HEK293 (cell line): ENCODE measurements around the gene ISG20L2.
A peak's percentile ranks its signal among the peaks of the same experiment; 100 is the strongest.

Experiments used
- CTCF ChIA-PET: fragments of 350-600 bp; formaldehyde crosslinking; extraction: SDS; loops from one replicate; lab custom pipeline; 2021; ENCODE audit warnings: antibody characterized with exemption; lab: Yijun Ruan, JAX
- POLR2A ChIA-PET: fragments of 300-600 bp; formaldehyde crosslinking; extraction: SDS; loops from one replicate; lab custom pipeline; 2020; ENCODE audit warnings: antibody characterized with exemption, inconsistent platforms; lab: Yijun Ruan, JAX
- H3K27ac ChIP-seq: fragments of 200-500 bp; sonication (Bioruptor generic); 2 replicates; pipeline ENCODE4 v1.5.1; 2014; ENCODE audit warnings: low read depth, low read length, control low read depth, inconsistent platforms; ENCODE audit errors: extremely low read depth
- H3K36me3 ChIP-seq, 2 experiments: fragments of 200-500 bp in 1 of 2; sonication (Bioruptor generic) in 1 of 2; 1 replicate in 1 of 2; 2 replicates in 1 of 2; pipeline ENCODE4 v1.5.1; 2014 to 2017; ENCODE audit warnings: inconsistent platforms in 2 of 2, low read length in 2 of 2; ENCODE audit not compliant: control insufficient read depth in 2 of 2, insufficient read depth in 1 of 2
- H3K4me1 ChIP-seq: fragments of 200-500 bp; sonication (Bioruptor generic); 2 replicates; pipeline ENCODE4 v1.5.1; 2014; ENCODE audit warnings: mild to moderate bottlenecking, low read length, inconsistent platforms; ENCODE audit not compliant: control insufficient read depth, insufficient read depth
- H3K4me3 ChIP-seq: 2 replicates; pipeline ENCODE4 v1.5.1; 2011; ENCODE audit warnings: low read depth, mild to moderate bottlenecking, control low read depth, low read length, moderate library complexity
- H3K9me3 ChIP-seq: fragments of 200-500 bp; sonication (Bioruptor generic); 2 replicates; pipeline ENCODE4 v1.5.1; 2014; ENCODE audit warnings: low read depth, low read length, inconsistent platforms; ENCODE audit not compliant: control insufficient read depth, insufficient read depth
- GLIS1 ChIP-seq: fragments of 450-650 bp; formaldehyde crosslinking; IDR thresholded peaks from 2 replicates; pipeline ENCODE4 v1.5.1; 2016; ENCODE audit warnings: missing biosample characterization, missing genetic modification characterization
- IKZF3 ChIP-seq: fragments of 450-650 bp; IDR thresholded peaks from 2 replicates; pipeline ENCODE4 v1.5.0; 2018; ENCODE audit warnings: missing biosample characterization, mild to moderate bottlenecking, missing genetic modification characterization, moderate library complexity
- KLF1 ChIP-seq: fragments of 450-650 bp; formaldehyde crosslinking; IDR thresholded peaks from 2 replicates; pipeline ENCODE4 v1.5.1; 2016; ENCODE audit warnings: missing biosample characterization, missing genetic modification characterization
- KLF9 ChIP-seq: fragments of 450-650 bp; formaldehyde crosslinking; IDR thresholded peaks from 2 replicates; pipeline ENCODE4 v1.5.1; 2016; ENCODE audit warnings: missing biosample characterization, missing genetic modification characterization, low read depth
- MZF1 ChIP-seq: fragments of 450-650 bp; formaldehyde crosslinking; IDR thresholded peaks from 2 replicates; pipeline ENCODE4 v1.5.1; 2017; ENCODE audit warnings: missing biosample characterization, missing genetic modification characterization, borderline replicate concordance
- PRDM1 ChIP-seq: fragments of 450-650 bp; formaldehyde crosslinking; IDR thresholded peaks from 2 replicates; pipeline ENCODE4; 2016; ENCODE audit warnings: missing biosample characterization, missing genetic modification characterization
- SCRT2 ChIP-seq: fragments of 450-650 bp; formaldehyde crosslinking; IDR thresholded peaks from 2 replicates; pipeline ENCODE4 v1.5.1; 2016; ENCODE audit warnings: missing biosample characterization, missing genetic modification characterization
- SP2 ChIP-seq: fragments of 450-650 bp; formaldehyde crosslinking; IDR thresholded peaks from 2 replicates; pipeline ENCODE4 v1.5.1; 2016; ENCODE audit warnings: missing biosample characterization, missing genetic modification characterization
- SP7 ChIP-seq: fragments of 450-650 bp; formaldehyde crosslinking; IDR thresholded peaks from 2 replicates; pipeline ENCODE4 v1.5.1; 2016; ENCODE audit warnings: missing biosample characterization, missing genetic modification characterization
- ZBTB17 ChIP-seq: fragments of 450-650 bp; formaldehyde crosslinking; IDR thresholded peaks from 2 replicates; pipeline ENCODE4 v1.5.1; 2016; ENCODE audit warnings: missing biosample characterization, missing genetic modification characterization
- ZBTB48 ChIP-seq: fragments of 450-650 bp; formaldehyde crosslinking; IDR thresholded peaks from 2 replicates; pipeline ENCODE4 v1.5.1; 2016; ENCODE audit warnings: missing biosample characterization, missing genetic modification characterization
- ZEB2 ChIP-seq: fragments of 450-650 bp; formaldehyde crosslinking; IDR thresholded peaks from 2 replicates; pipeline ENCODE4 v1.5.1; 2016; ENCODE audit warnings: missing biosample characterization, missing genetic modification characterization
- ZNF155 ChIP-seq: fragments of 450-650 bp; formaldehyde crosslinking; IDR thresholded peaks from 2 replicates; pipeline ENCODE4 v1.5.1; 2016; ENCODE audit warnings: missing biosample characterization, missing genetic modification characterization
- ZNF174 ChIP-seq: fragments of 450-650 bp; formaldehyde crosslinking; IDR thresholded peaks from 2 replicates; pipeline ENCODE4 v1.5.0; 2017; ENCODE audit warnings: missing biosample characterization, mild to moderate bottlenecking, missing genetic modification characterization
- ZNF2 ChIP-seq: fragments of 450-650 bp; formaldehyde crosslinking; IDR thresholded peaks from 2 replicates; pipeline ENCODE4 v1.5.1; 2016; ENCODE audit warnings: missing biosample characterization, missing genetic modification characterization
- ZNF221 ChIP-seq: fragments of 450-650 bp; formaldehyde crosslinking; IDR thresholded peaks from 2 replicates; pipeline ENCODE4 v1.5.1; 2017; ENCODE audit warnings: missing biosample characterization, missing genetic modification characterization, borderline replicate concordance
- ZNF366 ChIP-seq: fragments of 450-650 bp; formaldehyde crosslinking; conservative IDR thresholded peaks from 2 replicates; pipeline ENCODE4 v1.5.1; 2016; ENCODE audit warnings: missing biosample characterization, missing genetic modification characterization
- ZNF37A ChIP-seq: fragments of 450-650 bp; IDR thresholded peaks from 2 replicates; pipeline ENCODE4 v1.5.1; 2018; ENCODE audit warnings: missing biosample characterization, missing genetic modification characterization
- ZNF394 ChIP-seq: fragments of 450-650 bp; formaldehyde crosslinking; IDR thresholded peaks from 2 replicates; pipeline ENCODE4 v1.5.1; 2016; ENCODE audit warnings: missing biosample characterization, missing genetic modification characterization, mild to moderate bottlenecking, moderate library complexity, borderline replicate concordance
- ZNF433 ChIP-seq: fragments of 450-650 bp; formaldehyde crosslinking; IDR thresholded peaks from 2 replicates; pipeline ENCODE4 v1.5.1; 2016; ENCODE audit warnings: missing biosample characterization, missing genetic modification characterization, low read depth
- ZNF473 ChIP-seq: fragments of 450-650 bp; formaldehyde crosslinking; IDR thresholded peaks from 2 replicates; pipeline ENCODE4 v1.5.1; 2017; ENCODE audit warnings: missing biosample characterization, missing genetic modification characterization
- ZNF501 ChIP-seq: fragments of 450-650 bp; formaldehyde crosslinking; IDR thresholded peaks from 2 replicates; pipeline ENCODE4 v1.5.1; 2016; ENCODE audit warnings: missing biosample characterization, missing genetic modification characterization
- ZNF514 ChIP-seq: fragments of 450-650 bp; formaldehyde crosslinking; IDR thresholded peaks from 2 replicates; pipeline ENCODE4 v1.5.1; 2016; ENCODE audit warnings: missing biosample characterization, missing genetic modification characterization
- ZNF571 ChIP-seq: fragments of 450-650 bp; formaldehyde crosslinking; IDR thresholded peaks from 2 replicates; pipeline ENCODE4 v1.5.0; 2017; ENCODE audit warnings: missing biosample characterization, missing genetic modification characterization
- ZNF660 ChIP-seq: fragments of 450-650 bp; IDR thresholded peaks from 2 replicates; pipeline ENCODE4 v1.5.1; 2018; ENCODE audit warnings: missing biosample characterization, mild to moderate bottlenecking, missing genetic modification characterization
- ZNF76 ChIP-seq: fragments of 450-650 bp; formaldehyde crosslinking; IDR thresholded peaks from 2 replicates; pipeline ENCODE4; 2016; ENCODE audit warnings: low read depth, missing biosample characterization, missing genetic modification characterization, borderline replicate concordance
- ZNF777 ChIP-seq: fragments of 450-650 bp; formaldehyde crosslinking; IDR thresholded peaks from 2 replicates; pipeline ENCODE4 v1.5.1; 2017; ENCODE audit warnings: missing biosample characterization, missing genetic modification characterization, borderline replicate concordance
- TF ChIP-seq, protein P1 (sequence below): fragments of 450-650 bp; formaldehyde crosslinking; IDR thresholded peaks from 2 replicates; pipeline ENCODE4 v1.5.1; 2016; ENCODE audit warnings: missing biosample characterization, missing genetic modification characterization
- TF ChIP-seq, protein P2 (sequence below): fragments of 450-650 bp; formaldehyde crosslinking; conservative IDR thresholded peaks from 2 replicates; pipeline ENCODE4 v1.5.1; 2016; ENCODE audit warnings: low read depth, missing biosample characterization, missing genetic modification characterization
- TF ChIP-seq, protein P3 (sequence below): fragments of 450-650 bp; formaldehyde crosslinking; IDR thresholded peaks from 2 replicates; pipeline ENCODE4 v1.5.1; 2016; ENCODE audit warnings: missing biosample characterization, missing genetic modification characterization

Gene ISG20L2

DNA sequence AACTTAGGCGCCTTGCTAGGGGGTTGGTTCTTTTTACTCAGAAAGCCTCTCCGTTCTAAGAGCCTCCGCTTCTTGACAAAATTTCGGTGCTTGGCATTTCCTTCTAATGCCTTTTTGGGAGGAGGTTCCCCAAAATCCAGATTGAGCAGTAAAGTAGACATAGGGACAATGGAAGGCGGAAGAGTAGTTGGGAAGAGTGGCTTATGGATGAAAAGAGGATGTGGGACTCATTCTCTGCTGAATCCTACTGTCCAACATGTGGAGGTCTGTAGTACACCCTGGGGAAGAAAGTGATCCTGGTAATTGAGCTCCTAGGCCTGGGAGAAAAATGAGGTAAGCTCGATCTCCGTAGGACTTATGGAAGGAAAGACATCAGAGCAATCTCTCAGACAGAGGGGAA lies 1.1 kb downstream of the ISG20L2 start:
- CTCF ChIA-PET: interaction anchor here (0.6 to 10.1 kb wide), 25 partner anchors 12 to 346 kb away, joined by 3 to 526 read pairs (median 22); partner anchors contain the start of genes CRABP2, INSRR, MRPL24 and NES
- H3K4me3 ChIP-seq: peak overlapping the region; percentile 85
- POLR2A ChIA-PET: interaction anchor here (1.3 to 4.8 kb wide), 11 partner anchors 14 to 133 kb away, joined by 5 to 84 read pairs (median 14); partner anchors contain the start of genes HAPLN2, HDGF, MRPL24 and NTRK1
- H3K36me3 ChIP-seq: peaks cover 4 to 57% of the 10 kb centered on the region in 2 experiments; a peak in 2 of 3 replicates
- H3K4me1 ChIP-seq: peaks cover 7% of the 10 kb centered on the region
- TF ChIP-seq ZNF571 (no peak), ZNF366 (tag by site-specific recombination) (peak; percentile 52; the same call in 1 of the 2 replicates)
- no peaks in the 10 kb centered on the region for H3K9me3 ChIP-seq
- H3K27ac ChIP-seq: peak overlapping the region; percentile 67; the same call in 1 of the 2 replicates

DNA sequence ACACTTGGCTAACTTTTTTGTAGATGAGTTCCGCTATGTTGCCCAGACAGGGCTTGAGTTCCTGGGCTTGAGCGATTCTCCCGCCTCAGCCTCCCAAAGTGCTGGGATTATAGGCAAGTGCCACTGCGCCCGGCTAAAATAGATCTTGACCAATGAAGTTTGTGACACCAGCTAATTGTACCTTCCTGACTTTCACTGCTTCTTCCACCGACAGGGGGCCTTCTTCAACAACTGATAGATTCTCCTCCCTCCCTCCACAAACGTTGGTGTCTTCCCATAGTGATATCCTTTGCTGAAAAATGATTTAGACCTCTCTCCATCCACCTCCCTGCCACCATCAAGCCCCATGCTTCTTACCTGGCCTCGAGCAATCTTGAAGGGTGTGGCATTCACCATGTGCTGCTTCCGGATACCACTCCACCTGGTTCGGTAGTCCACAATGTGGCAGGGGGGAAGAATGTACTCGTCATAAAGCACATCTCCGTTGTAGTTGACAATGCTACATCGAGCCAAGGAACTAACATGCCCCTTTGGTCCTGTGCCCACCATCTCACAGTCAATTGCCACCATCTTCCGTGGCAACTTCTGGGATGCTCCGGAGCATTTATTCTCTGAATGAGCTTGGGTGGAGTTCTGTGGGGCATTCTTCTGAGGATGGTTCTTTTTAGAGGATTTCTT lies 1.9 kb downstream of the ISG20L2 start:
- Histone ChIP-seq H3K9me3 (no peaks in the 10 kb centered on the region), H3K4me1 (peaks cover 7% of the 10 kb centered on the region), H3K36me3 (peaks cover 4 to 55% of the 10 kb centered on the region in 2 experiments; a peak in 2 of 3 replicates), H3K4me3 (peak overlapping the region; percentile 10), H3K27ac (no peak overlapping the region)
- CTCF ChIA-PET: interaction anchor here (0.6 to 10.1 kb wide), 63 partner anchors 9 to 429 kb away, joined by 3 to 526 read pairs (median 6); partner anchors contain the start of genes CRABP2, HAPLN2, HDGF and INSRR
- POLR2A ChIA-PET: interaction anchor here (1.1 to 4.8 kb wide), 10 partner anchors 15 to 168 kb away, joined by 3 to 84 read pairs (median 11); partner anchors contain the start of genes HDGF, MRPL24, NTRK1 and PRCC
- TF ChIP-seq SP2: peak; percentile 48
- TF ChIP-seq ZEB2 (tag by site-specific recombination): peak; percentile 62; the same call in 1 of the 2 replicates
- peak; percentile 94 for TF ChIP-seq ZBTB17 (tag by site-specific recombination)
- TF ChIP-seq GLIS1: peak; percentile 17; the same call in 1 of the 2 replicates
- TF ChIP-seq ZNF2 (tag by site-specific recombination): peak; percentile 89
- TF ChIP-seq KLF1 (tag by site-specific recombination): peak; percentile 22; the same call in 1 of the 2 replicates
- TF ChIP-seq ZNF501 (tag by site-specific recombination): 0 out of 2 replicates have a peak, but pooled peaks have one; percentile 36
- no peak for TF ChIP-seq ZBTB48 (tag by site-specific recombination)
- no peak for TF ChIP-seq ZNF37A (tag by site-specific recombination)
- TF ChIP-seq ZNF514 (tag by site-specific recombination): no peak
- TF ChIP-seq IKZF3: no peak
- TF ChIP-seq ZNF76 (tag by site-specific recombination): 0 out of 2 replicates have a peak, but pooled peaks have one; percentile 18
- no peak for TF ChIP-seq ZNF221
- TF ChIP-seq ZNF366 (tag by site-specific recombination): peak; percentile 98
- TF ChIP-seq PRDM1: peak; percentile 62
- no peak for TF ChIP-seq ZNF394
- TF ChIP-seq SCRT2 (tag by site-specific recombination): no peak
- peak; percentile 34; the same call in 1 of the 2 replicates for TF ChIP-seq ZNF660 (tag by site-specific recombination)
- TF ChIP-seq, protein P1, sequence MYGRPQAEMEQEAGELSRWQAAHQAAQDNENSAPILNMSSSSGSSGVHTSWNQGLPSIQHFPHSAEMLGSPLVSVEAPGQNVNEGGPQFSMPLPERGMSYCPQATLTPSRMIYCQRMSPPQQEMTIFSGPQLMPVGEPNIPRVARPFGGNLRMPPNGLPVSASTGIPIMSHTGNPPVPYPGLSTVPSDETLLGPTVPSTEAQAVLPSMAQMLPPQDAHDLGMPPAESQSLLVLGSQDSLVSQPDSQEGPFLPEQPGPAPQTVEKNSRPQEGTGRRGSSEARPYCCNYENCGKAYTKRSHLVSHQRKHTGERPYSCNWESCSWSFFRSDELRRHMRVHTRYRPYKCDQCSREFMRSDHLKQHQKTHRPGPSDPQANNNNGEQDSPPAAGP (tag by site-specific recombination): peak; percentile 19; the same call in 1 of the 2 replicates
- no peak for TF ChIP-seq ZNF473 (tag by site-specific recombination)
- TF ChIP-seq ZNF174 (tag by site-specific recombination): no peak
- no peak for TF ChIP-seq MZF1 (tag by site-specific recombination)
- TF ChIP-seq SP7 (tag by site-specific recombination): peak; percentile 64
- TF ChIP-seq ZNF155 (tag by site-specific recombination): no peak
- peak; percentile 53; the same call in 1 of the 2 replicates for TF ChIP-seq KLF9 (tag by site-specific recombination)
- TF ChIP-seq, protein P2, sequence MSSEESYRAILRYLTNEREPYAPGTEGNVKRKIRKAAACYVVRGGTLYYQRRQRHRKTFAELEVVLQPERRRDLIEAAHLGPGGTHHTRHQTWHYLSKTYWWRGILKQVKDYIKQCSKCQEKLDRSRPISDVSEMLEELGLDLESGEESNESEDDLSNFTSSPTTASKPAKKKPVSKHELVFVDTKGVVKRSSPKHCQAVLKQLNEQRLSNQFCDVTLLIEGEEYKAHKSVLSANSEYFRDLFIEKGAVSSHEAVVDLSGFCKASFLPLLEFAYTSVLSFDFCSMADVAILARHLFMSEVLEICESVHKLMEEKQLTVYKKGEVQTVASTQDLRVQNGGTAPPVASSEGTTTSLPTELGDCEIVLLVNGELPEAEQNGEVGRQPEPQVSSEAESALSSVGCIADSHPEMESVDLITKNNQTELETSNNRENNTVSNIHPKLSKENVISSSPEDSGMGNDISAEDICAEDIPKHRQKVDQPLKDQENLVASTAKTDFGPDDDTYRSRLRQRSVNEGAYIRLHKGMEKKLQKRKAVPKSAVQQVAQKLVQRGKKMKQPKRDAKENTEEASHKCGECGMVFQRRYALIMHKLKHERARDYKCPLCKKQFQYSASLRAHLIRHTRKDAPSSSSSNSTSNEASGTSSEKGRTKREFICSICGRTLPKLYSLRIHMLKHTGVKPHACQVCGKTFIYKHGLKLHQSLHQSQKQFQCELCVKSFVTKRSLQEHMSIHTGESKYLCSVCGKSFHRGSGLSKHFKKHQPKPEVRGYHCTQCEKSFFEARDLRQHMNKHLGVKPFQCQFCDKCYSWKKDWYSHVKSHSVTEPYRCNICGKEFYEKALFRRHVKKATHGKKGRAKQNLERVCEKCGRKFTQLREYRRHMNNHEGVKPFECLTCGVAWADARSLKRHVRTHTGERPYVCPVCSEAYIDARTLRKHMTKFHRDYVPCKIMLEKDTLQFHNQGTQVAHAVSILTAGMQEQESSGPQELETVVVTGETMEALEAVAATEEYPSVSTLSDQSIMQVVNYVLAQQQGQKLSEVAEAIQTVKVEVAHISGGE (tag by site-specific recombination): peak; percentile 34
- TF ChIP-seq ZNF777: no peak
- TF ChIP-seq, protein P3, sequence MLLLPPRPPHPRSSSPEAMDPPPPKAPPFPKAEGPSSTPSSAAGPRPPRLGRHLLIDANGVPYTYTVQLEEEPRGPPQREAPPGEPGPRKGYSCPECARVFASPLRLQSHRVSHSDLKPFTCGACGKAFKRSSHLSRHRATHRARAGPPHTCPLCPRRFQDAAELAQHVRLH (tag by site-specific recombination): peak; percentile 54; the same call in 1 of the 2 replicates
- TF ChIP-seq ZNF433 (tag by site-specific recombination): no peak
